MCF 10A (cell line): ENCODE measurements around the gene TDP1. TPM values are rescaled to one million over a fixed set of nuclear protein-coding genes. Genes with fewer than 3 reads are reported as not detected.

ENCODE experiments used
- BruUV-seq: library from RNA; stranded (reverse); fragments of 400-500 nt; replicated peaks from 2 replicates; lab custom pipeline; 2021; lab: Mats Ljungman, UMichigan
- CTCF ChIA-PET: fragments of 300-600 bp; sonication (Branson Sonifier 250); formaldehyde crosslinking; extraction: SDS; loops from one replicate; lab custom pipeline; 2021; ENCODE audit warnings: antibody characterized with exemption, inconsistent platforms; lab: Yijun Ruan, JAX
- POLR2A ChIA-PET: fragments of 300-600, 350-650 bp; sonication (Branson Sonifier 250); formaldehyde crosslinking; extraction: SDS; loops from one replicate; lab custom pipeline; 2020; ENCODE audit warnings: antibody characterized with exemption, inconsistent platforms; lab: Yijun Ruan, JAX
- DNase-seq: peaks from one replicate; pipeline ENCODE4 v3.0.0-alpha.2; 2018; ENCODE audit not compliant: unreplicated experiment
- H3K27ac Mint-ChIP-seq: one replicate; pipeline ENCODE4 v1.8.0; 2022; ENCODE audit warnings: mild to moderate bottlenecking, low read depth, mixed read lengths; ENCODE audit not compliant: unreplicated experiment
- H3K27me3 Mint-ChIP-seq: one replicate; pipeline ENCODE4 v1.8.0; 2022; ENCODE audit warnings: mixed read lengths; ENCODE audit not compliant: insufficient read depth, unreplicated experiment
- H3K36me3 Mint-ChIP-seq: one replicate; pipeline ENCODE4 v1.8.0; 2022; ENCODE audit warnings: mild to moderate bottlenecking, moderate library complexity, mixed read lengths; ENCODE audit not compliant: insufficient read depth, unreplicated experiment
- H3K4me1 Mint-ChIP-seq: one replicate; pipeline ENCODE4 v1.8.0; 2022; ENCODE audit warnings: mixed read lengths; ENCODE audit not compliant: insufficient read depth, unreplicated experiment
- H3K4me3 Mint-ChIP-seq: one replicate; pipeline ENCODE4 v1.8.0; 2022; ENCODE audit warnings: mild to moderate bottlenecking, moderate library complexity, mixed read lengths; ENCODE audit not compliant: unreplicated experiment
- H3K9me3 Mint-ChIP-seq: one replicate; pipeline ENCODE4 v1.8.0; 2022; ENCODE audit warnings: mixed read lengths; ENCODE audit not compliant: unreplicated experiment
- CTCF ChIP-seq: fragments of 200-600 bp; IDR thresholded peaks from one replicate; pipeline ENCODE4 v1.8.0; 2022; ENCODE audit warnings: antibody characterized with exemption, mild to moderate bottlenecking; ENCODE audit not compliant: unreplicated experiment
- intact Hi-C: fragments of 100-400 bp; cut with micrococcal nuclease; formaldehyde crosslinking; loops from 2 replicates; pipeline ENCODE4 v1.14.1; 2022
- total RNA-seq: library from RNA; stranded (reverse); gene quantifications from 2 replicates; pipeline ENCODE4 v1.2.3, GENCODE V29; 2022

The TDP1 gene
- total RNA-seq, 1 experiment from 2014 or later, result 16.3 TPM

GRCh38 chr14:90005441-90005840 lies 49.7 kb downstream of the TDP1 start:
- no peak overlapping the region for H3K4me3 Mint-ChIP-seq
- POLR2A ChIA-PET, result no interaction called here
- no peaks in the 10 kb centered on the region for H3K4me1 Mint-ChIP-seq
- no peaks in the 10 kb centered on the region for H3K9me3 Mint-ChIP-seq
- DNase-seq, result no peak
- intact Hi-C loops, result no loop called here
- no peaks in the 10 kb centered on the region for H3K27me3 Mint-ChIP-seq
- no peak for TF ChIP-seq CTCF
- BruUV-seq, result no TSS peak
- H3K36me3 Mint-ChIP-seq, result peaks cover 55% of the 10 kb centered on the region
- CTCF ChIA-PET, result no interaction called here
- H3K27ac Mint-ChIP-seq, result no peak overlapping the region

- H3K27me3 Mint-ChIP-seq, result no peaks in the 10 kb centered on the region
- H3K9me3 Mint-ChIP-seq, result no peaks in the 10 kb centered on the region
- H3K36me3 Mint-ChIP-seq, result peaks cover 55% of the 10 kb centered on the region
- no peak for DNase-seq
- H3K4me3 Mint-ChIP-seq, result no peak overlapping the region
- no peak overlapping the region for H3K27ac Mint-ChIP-seq
- ChIA-PET POLR2A (no interaction called here), CTCF (interaction anchor here (3.5 kb wide), 1 partner anchor 33 kb away, joined by 19 read pairs; no protein-coding TSS in a partner anchor)
- TF ChIP-seq CTCF, result no peak
- intact Hi-C loops, result no loop called here
- no peaks in the 10 kb centered on the region for H3K4me1 Mint-ChIP-seq
- BruUV-seq, result no TSS peak
Measured at GRCh38 chr14:90005939-90006530, 50.3 kb downstream of the TDP1 start.

GRCh38 chr14:90017371-90017770 lies 61.6 kb downstream of the TDP1 start:
- TF ChIP-seq CTCF, result no peak
- H3K9me3 Mint-ChIP-seq, result no peaks in the 10 kb centered on the region
- H3K4me1 Mint-ChIP-seq, result no peaks in the 10 kb centered on the region
- no peaks in the 10 kb centered on the region for H3K27me3 Mint-ChIP-seq
- H3K36me3 Mint-ChIP-seq, result peaks cover 30% of the 10 kb centered on the region
- H3K27ac Mint-ChIP-seq, result no peak overlapping the region
- H3K4me3 Mint-ChIP-seq, result no peak overlapping the region
- ChIA-PET CTCF (interaction anchor here (0.7 kb wide), 1 partner anchor 215 kb away, joined by 4 read pairs; no protein-coding TSS in a partner anchor), POLR2A (no interaction called here)
- no TSS peak for BruUV-seq
- no peak for DNase-seq
- intact Hi-C loops, result no loop called here

- Mint-ChIP-seq H3K4me1 (no peaks in the 10 kb centered on the region), H3K9me3 (no peaks in the 10 kb centered on the region), H3K36me3 (peaks cover 17% of the 10 kb centered on the region), H3K27me3 (no peaks in the 10 kb centered on the region), H3K4me3 (no peak overlapping the region), H3K27ac (no peak overlapping the region)
- intact Hi-C loops, result no loop called here
- no peak for DNase-seq
- ChIA-PET POLR2A (no interaction called here), CTCF (no interaction called here)
- TF ChIP-seq CTCF, result no peak
- BruUV-seq, result no TSS peak
Measured at GRCh38 chr14:90019824-90020523, 64.2 kb downstream of the TDP1 start.
